DND-41 (cell line): ENCODE results near the gene PIGQ.

Experiments used
- CTCF ChIP-seq: IDR thresholded peaks from 2 replicates; pipeline ENCODE4 v1.5.1; 2012; ENCODE audit warnings: borderline replicate concordance, low read length, moderate library complexity, mild to moderate bottlenecking; ENCODE audit not compliant: poor library complexity, severe bottlenecking; ENCODE audit errors: extremely low read depth
- EZH2 ChIP-seq: IDR thresholded peaks from 3 replicates; pipeline ENCODE4 v1.6.1; 2012; ENCODE audit warnings: borderline replicate concordance, low read depth, mild to moderate bottlenecking, moderate library complexity, low read length, inconsistent platforms; ENCODE audit not compliant: severe bottlenecking

GRCh38 chr16:588639-588888 is 18.8 kb downstream of the PIGQ start:
- no peak for TF ChIP-seq CTCF
- TF ChIP-seq EZH2 = no peak
